GM18867 (cell line): ENCODE data around the gene ITPR2.
A peak's percentile ranks its signal among the peaks of the same experiment; 100 is the strongest.
"Not testable (repeated sequence)": the region's sequence is repeated elsewhere in the genome, so short reads cannot be mapped to it uniquely, and the experiment has no call there.

Experiments
- ATAC-seq: cut with Tn5 transposase; IDR thresholded peaks from one replicate; pipeline ENCODE4 v1.9.1; 2021; ENCODE audit warnings: mild to moderate bottlenecking, moderate library complexity; ENCODE audit not compliant: unreplicated experiment

ITPR2 gene

GRCh38 chr12:26832822-26833742, at the start of gene ITPR2:
ITPR2 (minus strand) TSS chr12:26833194; CDS start chr12:26832781, 413 bp downstream.
- peak; percentile 69 for ATAC-seq

GRCh38 chr12:26880625-26881024, 47.6 kb upstream of the ITPR2 start:
- no peak for ATAC-seq

DNA sequence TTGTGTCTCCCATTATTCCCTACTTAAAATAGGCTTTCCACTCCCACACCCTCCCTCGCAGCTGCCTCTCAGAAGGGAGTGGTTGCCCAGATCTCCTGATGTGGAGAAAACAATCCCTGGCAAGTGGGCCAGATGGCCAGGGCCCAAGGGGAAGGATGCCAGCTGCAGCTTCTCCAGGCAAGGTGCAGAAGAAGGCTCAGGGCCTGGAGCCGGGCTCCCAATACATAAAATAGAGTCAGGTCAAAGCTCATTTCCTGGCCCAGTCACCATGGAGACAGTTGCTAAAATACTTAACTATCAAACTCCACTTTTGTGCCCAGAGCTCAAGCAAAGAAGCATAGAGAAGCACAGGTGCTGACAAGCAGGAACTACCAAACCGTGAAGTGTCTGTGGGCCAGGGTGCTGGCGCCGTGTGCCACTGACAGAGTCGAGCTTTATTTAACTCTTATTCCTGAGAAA, 45.7 kb upstream of the ITPR2 start:
- peak; percentile 73 for ATAC-seq

GRCh38 chr12:26874501-26875296, 41.7 kb upstream of the ITPR2 start:
- peak; percentile 69 for ATAC-seq

DNA sequence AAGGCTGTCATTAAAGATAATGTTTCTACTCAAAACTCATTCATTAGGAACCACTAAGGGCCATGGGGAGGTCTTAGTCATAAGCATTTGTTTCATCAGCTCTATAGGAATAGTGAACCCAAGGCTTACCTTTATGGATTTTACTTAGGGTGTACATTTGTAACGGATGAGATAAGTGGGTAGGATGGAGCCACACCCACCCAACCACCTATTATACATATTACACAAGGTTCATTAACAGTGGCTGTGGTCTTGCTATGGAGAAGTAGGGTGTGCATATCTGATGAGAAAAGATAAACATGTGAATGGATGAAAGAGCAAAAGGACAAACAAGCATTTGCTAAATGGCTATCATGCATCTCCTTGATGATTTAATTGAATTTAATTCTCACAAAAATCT, 39.6 kb upstream of the ITPR2 start:
- no peak for ATAC-seq

- no peak for ATAC-seq
These were observed 39.0 kb upstream of the ITPR2 start for GRCh38 chr12:26871985-26872384.

DNA sequence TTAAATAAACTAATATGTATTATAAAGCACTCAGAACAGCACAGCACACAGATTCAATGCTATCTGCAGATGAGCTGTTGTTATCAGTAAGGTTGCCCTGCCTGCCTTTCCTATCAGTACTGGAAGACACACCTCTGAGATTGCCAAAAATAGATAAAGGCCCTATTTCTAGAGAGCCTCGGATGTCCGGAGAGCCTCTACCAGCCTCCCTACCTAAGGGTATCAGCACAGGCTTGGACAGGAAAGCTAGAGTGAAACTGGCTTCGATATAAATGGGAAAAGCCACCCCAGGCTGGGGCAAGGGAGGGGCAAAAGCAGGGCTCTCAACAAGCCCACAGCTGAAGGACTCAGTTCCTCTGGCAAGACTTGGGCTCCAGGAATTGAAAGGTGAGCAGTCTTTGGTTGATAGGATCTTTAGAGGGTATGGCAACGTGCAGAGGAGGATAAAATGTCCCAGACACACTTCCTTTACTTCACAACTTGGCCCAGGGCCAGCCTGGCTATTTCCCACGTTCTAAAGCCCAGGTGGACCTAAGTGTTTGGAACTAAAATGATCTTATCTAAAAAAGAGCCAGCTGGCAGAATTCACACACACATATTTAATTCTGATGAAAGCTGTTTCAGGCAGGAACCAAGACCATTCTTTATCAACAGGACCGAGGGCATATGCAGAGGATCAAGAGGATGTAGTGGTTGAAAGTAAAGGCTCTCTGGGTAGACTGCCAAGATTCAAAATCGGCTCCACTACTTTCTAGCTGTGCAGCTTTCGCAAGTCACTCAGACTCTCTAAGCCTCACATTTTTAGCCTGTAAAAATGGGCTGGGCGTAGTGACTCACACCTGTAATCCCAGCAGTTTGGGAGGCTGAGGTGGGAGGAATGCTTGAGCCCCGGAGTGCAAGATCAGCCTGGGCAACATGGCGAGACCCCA, 37.8 kb upstream of the ITPR2 start:
- no peak for ATAC-seq

DNA sequence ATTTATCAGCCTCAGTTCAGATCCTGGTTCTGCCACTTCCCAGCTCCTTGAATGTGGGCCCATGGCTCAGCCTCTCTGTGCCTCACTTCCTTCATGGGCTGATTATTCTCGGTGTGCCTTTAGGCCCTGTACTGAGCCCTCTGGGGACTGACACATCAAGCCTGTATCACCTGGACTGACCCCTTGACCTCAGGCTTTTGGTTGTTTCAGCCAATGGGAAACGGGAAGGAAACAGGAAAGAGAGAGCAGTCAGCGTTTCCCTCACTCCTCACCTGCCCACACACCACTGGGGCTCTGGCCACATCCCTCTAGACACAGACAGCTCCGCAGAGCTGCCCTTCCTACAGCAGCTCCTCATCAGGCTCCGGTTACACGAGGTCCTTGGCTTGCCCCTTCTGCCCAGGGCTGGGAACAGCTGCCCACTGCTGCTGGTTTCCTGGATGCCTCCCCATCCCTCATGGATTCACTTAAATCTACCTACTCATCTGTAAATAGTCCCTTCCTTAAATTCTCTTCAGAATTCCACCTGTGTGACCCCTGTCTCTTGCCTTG, 37.0 kb upstream of the ITPR2 start:
- no peak for ATAC-seq

DNA sequence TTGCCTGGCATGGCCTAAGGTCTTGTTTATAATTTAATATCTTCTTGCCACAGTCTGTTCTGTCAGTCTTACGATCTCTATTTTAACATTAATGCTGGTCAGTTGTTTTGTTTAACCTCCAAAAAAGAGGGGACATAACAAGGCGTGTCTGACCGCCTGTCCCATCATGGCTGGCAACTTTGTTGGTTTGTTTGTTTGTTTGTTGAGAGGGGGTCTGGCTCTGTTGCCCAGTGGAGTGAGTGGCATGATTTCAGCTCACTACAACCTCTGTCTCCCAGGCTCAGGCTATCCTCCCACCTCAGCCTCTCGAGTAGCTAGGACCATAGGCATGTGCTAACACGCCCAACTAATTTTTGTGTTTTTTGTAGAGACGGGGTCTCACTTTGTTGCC, 36.1 kb upstream of the ITPR2 start:
- no peak for ATAC-seq

DNA sequence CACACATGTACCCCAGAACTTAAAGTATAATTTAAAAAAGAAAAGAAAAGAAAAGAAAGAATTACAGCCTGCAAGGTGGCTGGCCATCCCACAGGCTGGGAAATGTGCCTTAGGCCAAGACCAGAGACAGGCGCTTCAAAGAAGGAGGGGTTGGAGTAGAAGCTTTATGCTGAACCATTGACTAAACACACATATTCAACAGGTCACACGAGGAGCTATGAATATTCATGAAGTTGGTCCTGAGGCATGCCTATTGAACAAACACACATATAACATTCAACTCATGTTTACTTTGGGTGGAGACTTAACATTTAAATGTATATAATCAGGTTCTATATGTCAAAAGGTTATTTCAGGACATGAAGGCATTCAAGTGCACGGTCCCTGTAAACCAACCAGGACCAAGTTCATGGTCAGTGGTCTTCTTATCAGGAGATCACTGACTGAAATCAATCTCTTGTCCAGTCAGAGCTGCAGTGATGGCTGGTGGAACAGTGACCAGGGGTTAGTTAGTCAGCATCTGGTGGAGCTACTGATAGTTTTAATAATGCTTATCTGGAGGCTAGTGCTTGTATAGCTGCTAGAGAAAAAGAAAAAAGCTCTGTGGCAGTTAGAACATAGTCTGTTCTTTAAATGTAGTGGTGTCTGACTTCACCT, 35.6 kb upstream of the ITPR2 start:
- ATAC-seq, result no peak

- peak; percentile 82 for ATAC-seq
These were observed 34.1 kb upstream of the ITPR2 start for GRCh38 chr12:26867080-26867479.

DNA sequence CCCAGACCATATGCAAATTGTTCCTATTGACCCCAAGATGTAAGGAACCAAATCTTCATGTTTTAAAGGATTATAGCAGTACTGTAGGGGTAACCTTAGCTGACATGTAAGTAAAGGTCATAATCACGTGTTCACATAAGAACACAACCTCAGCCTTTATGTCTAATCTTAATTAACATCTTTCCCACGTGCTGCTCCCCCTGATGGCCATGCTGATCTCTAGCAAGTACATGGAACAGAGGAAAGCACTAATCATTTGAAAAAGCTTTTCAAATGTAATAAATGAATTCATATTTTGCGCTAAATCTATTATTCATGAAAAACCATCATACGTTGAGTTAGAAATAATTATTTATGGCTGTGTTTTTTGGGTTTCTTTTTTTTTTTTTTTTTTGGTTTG, 30.5 kb upstream of the ITPR2 start:
- ATAC-seq, result no peak

- not testable (repeated sequence) for ATAC-seq
These were observed 29.8 kb upstream of the ITPR2 start for GRCh38 chr12:26862787-26863186.

DNA sequence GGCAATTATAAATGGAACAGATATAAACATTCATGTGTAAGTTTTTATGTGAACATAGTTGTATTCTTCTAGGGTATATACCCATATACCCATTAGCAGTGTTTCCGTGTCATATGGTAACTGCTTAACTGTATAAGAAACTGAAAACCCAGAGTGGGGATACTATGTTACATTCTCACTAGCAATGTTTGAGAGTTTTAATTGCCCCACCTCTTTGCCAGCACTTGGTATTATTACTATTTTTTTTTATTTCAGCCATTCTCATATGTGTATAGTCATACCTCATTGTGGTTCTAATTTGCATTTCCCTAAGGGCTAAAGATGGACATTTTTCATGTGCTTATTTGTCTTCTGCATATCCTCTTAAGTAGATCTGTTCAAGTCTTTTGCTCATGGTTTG, 28.7 kb upstream of the ITPR2 start:
- ATAC-seq, result no peak

DNA sequence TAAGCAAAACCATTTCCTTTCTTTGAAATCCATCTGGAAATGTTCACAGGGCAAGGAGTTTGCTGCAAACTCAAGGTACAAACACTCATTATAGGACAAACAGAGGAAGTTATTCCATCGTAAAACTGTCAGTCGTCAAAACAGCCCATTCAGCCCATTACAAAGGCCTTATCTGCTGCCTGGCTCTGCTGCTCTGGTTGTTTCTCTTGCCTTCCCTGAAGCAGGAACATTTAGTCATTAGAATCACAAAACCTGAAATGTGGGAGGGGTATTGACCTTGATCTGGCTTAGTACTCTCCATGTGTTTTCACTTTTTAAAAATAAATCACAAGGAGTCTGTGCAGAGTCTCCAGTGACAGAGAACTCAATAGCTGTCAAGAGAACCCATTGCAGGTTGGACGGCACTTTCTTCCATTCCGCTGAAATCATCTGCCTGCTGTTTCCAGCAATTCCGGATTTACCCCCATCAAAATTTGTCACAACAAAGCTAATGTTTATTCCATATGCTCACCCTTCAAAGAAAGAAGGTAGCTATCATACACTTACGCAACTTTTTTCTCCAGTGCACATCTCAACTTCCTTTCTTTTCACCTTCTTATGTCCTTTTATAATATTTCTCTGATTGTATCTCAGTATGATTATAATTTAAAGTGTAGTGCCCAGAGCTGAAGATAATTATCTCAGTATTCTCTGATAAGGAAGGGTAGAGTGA, 24.6 kb upstream of the ITPR2 start:
- no peak for ATAC-seq

DNA sequence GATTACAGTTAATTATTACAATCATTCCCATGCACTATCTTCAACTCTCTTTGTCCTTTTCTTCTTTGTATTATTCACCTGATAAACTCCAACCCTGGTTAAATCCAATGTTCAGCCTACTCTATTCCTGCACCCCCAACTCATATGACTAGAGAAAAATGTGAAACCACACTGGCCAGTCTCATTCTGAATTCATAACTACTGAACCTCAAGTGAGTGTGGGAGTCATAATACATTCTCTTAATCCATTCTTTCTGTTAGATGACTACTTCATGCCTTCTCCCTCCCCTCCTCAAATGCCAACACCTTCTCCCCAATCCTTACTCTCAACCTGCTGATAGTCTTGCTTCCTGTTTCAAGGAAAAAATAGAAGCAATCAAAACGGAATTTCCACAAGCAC, 22.3 kb upstream of the ITPR2 start:
- no peak for ATAC-seq

GRCh38 chr12:26854031-26854390, 21.0 kb upstream of the ITPR2 start:
- no peak for ATAC-seq

DNA sequence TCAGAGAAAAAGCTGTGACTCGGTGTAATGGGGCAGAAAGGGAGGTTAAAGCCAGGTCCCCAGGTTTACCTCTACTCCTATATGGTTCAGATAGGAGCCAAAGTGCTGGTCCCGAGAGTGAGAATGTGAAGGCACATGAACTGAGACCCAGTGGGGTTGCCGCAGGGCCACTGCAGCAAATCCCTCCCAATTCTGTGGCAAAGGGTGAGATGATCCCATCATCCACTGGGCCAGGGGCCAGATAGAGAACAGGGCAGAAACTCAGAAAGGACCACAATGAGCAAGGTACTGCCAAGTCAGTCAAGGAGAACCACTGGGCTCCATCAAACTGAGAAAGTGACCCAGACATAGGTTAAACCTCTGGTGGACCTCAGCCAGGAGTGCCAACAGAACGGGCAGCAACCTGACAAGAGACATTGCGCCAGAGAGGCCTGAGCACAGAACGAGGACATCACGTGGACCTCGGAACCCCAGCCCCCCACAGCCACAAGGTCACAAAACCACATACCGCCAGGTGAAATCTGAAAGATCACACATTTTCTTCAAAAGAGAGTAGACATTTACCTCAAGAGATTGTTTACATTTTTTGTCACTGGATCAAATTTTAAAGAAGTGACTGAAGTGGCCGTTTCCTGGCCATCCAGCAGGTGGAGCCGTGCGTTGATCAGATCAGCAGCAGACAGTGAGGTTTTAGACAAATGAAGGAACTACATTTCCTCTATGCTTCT, 20.5 kb upstream of the ITPR2 start:
- peak; percentile 72 for ATAC-seq
